HUES6 (cell line): Measurements from ENCODE around the gene U2AF1L4.

Experiments used
- H3K27ac ChIP-seq: 2 replicates; pipeline ENCODE4 v1.7.0; 2013; ENCODE audit warnings: low read depth, mild to moderate bottlenecking, low read length, inconsistent platforms
- H3K27me3 ChIP-seq: 2 replicates; pipeline ENCODE4 v1.6.1; 2013; ENCODE audit warnings: low read length; ENCODE audit not compliant: control insufficient read depth, insufficient read depth
- H3K36me3 ChIP-seq: 2 replicates; pipeline ENCODE4 v1.6.1; 2013; ENCODE audit warnings: low read length; ENCODE audit not compliant: control insufficient read depth, insufficient read depth
- H3K4me1 ChIP-seq: 2 replicates; pipeline ENCODE4 v1.6.1; 2013; ENCODE audit warnings: low read length; ENCODE audit not compliant: control insufficient read depth, insufficient read depth
- H3K4me3 ChIP-seq: 2 replicates; pipeline ENCODE4 v1.5.1; 2013; ENCODE audit warnings: low read depth, low read length
- H3K9ac ChIP-seq: one replicate; pipeline ENCODE4 v1.6.1; 2013; ENCODE audit warnings: mild to moderate bottlenecking, low read length
- H3K9me3 ChIP-seq: 2 replicates; pipeline ENCODE4 v1.6.1; 2013; ENCODE audit warnings: low read depth, low read length; ENCODE audit not compliant: control insufficient read depth, insufficient read depth

U2AF1L4 gene

GRCh38 chr19:35746087-35746462 lies 857 bp upstream of the U2AF1L4 start:
- H3K9me3 ChIP-seq = no peaks in the 10 kb centered on the region
- H3K27me3 ChIP-seq = no peaks in the 10 kb centered on the region
- 0 out of 2 replicates have a peak overlapping the region, but pooled peaks have one; percentile 2 for H3K27ac ChIP-seq
- H3K9ac ChIP-seq = peak overlapping the region; percentile 76
- peaks cover 14% of the 10 kb centered on the region for H3K4me1 ChIP-seq
- peak overlapping the region; percentile 93 for H3K4me3 ChIP-seq
- no peaks in the 10 kb centered on the region for H3K36me3 ChIP-seq

GRCh38 chr19:35744430-35745327 lies 539 bp downstream of the U2AF1L4 start:
- peak overlapping the region; percentile 97 for H3K27ac ChIP-seq
- H3K4me3 ChIP-seq = peak overlapping the region; percentile 93
- peaks cover 14% of the 10 kb centered on the region for H3K4me1 ChIP-seq
- H3K36me3 ChIP-seq = no peaks in the 10 kb centered on the region
- H3K9me3 ChIP-seq = no peaks in the 10 kb centered on the region
- no peaks in the 10 kb centered on the region for H3K27me3 ChIP-seq
- H3K9ac ChIP-seq = peak overlapping the region; percentile 73

GRCh38 chr19:35743640-35744429 lies 1.4 kb downstream of the U2AF1L4 start:
- H3K36me3 ChIP-seq = 0 out of 2 replicates have a peak, but pooled peaks cover 3% of the 10 kb centered on the region
- no peaks in the 10 kb centered on the region for H3K9me3 ChIP-seq
- peaks cover 11% of the 10 kb centered on the region for H3K4me1 ChIP-seq
- H3K27me3 ChIP-seq = no peaks in the 10 kb centered on the region
- peak overlapping the region; percentile 93 for H3K4me3 ChIP-seq
- no peak overlapping the region for H3K27ac ChIP-seq
- peak overlapping the region; percentile 4 for H3K9ac ChIP-seq

GRCh38 chr19:35742121-35742724 lies 3.0 kb downstream of the U2AF1L4 start, which contains the start of gene IGFLR1:
Gene IGFLR1 (minus strand): TSS chr19:35742452. CDS start chr19:35741180, 1,272 bp downstream.
- H3K4me3 ChIP-seq = peak within 1 kb of the TSS; percentile 81
- H3K9ac ChIP-seq = no peak within 1 kb of the TSS
- H3K27me3 ChIP-seq = no peaks in the 10 kb centered on the region
- H3K27ac ChIP-seq = no peak within 1 kb of the TSS
- no peaks in the 10 kb centered on the region for H3K9me3 ChIP-seq
- H3K4me1 ChIP-seq = peaks cover 11% of the 10 kb centered on the region
- H3K36me3 ChIP-seq = peaks cover 18% of the 10 kb centered on the region

GRCh38 chr19:35741203-35741515 lies 4.1 kb downstream of the U2AF1L4 start:
- Histone ChIP-seq H3K27me3 (no peaks in the 10 kb centered on the region), H3K27ac (no peak overlapping the region; the same call in 1 of the 2 replicates), H3K9ac (peak overlapping the region; percentile 61), H3K4me3 (peak overlapping the region; percentile 81), H3K9me3 (no peaks in the 10 kb centered on the region), H3K4me1 (peaks cover 7% of the 10 kb centered on the region), H3K36me3 (peaks cover 27% of the 10 kb centered on the region)

- Histone ChIP-seq H3K4me1 (peaks cover 6% of the 10 kb centered on the region), H3K27me3 (no peaks in the 10 kb centered on the region), H3K27ac (no peak overlapping the region; the same call in 1 of the 2 replicates), H3K4me3 (peak overlapping the region; percentile 81), H3K9me3 (no peaks in the 10 kb centered on the region), H3K9ac (peak overlapping the region; percentile 61), H3K36me3 (peaks cover 29% of the 10 kb centered on the region)
These were observed 4.6 kb downstream of the U2AF1L4 start for GRCh38 chr19:35740423-35741202.

GRCh38 chr19:35740108-35740422 lies 5.2 kb downstream of the U2AF1L4 start:
- Histone ChIP-seq H3K27me3 (no peaks in the 10 kb centered on the region), H3K4me1 (peaks cover 6% of the 10 kb centered on the region), H3K27ac (no peak overlapping the region), H3K9ac (peak overlapping the region; percentile 57), H3K36me3 (peaks cover 35% of the 10 kb centered on the region), H3K9me3 (no peaks in the 10 kb centered on the region), H3K4me3 (peak overlapping the region; percentile 81)

GRCh38 chr19:35739275-35740107 lies 5.7 kb downstream of the U2AF1L4 start:
- Histone ChIP-seq H3K36me3 (peaks cover 41% of the 10 kb centered on the region), H3K9me3 (no peaks in the 10 kb centered on the region), H3K27me3 (no peaks in the 10 kb centered on the region), H3K4me1 (peaks cover 5% of the 10 kb centered on the region), H3K4me3 (peak overlapping the region; percentile 81), H3K27ac (no peak overlapping the region), H3K9ac (peak overlapping the region; percentile 57)

- Histone ChIP-seq H3K36me3 (peaks cover 47% of the 10 kb centered on the region), H3K27me3 (no peaks in the 10 kb centered on the region), H3K9ac (no peak overlapping the region), H3K4me3 (no peak overlapping the region), H3K27ac (no peak overlapping the region), H3K9me3 (no peaks in the 10 kb centered on the region), H3K4me1 (no peaks in the 10 kb centered on the region)
These were observed 6.4 kb downstream of the U2AF1L4 start for GRCh38 chr19:35738887-35739229.
